Parathyroid adenoma (tissue), 2 donors: ENCODE results near the gene MFAP5.

ENCODE experiments used
- H2AFZ ChIP-seq: fragments of 300-600 bp; sonication (generic); one replicate; pipeline ENCODE4 v1.7.0; 2017; ENCODE audit warnings: antibody characterized with exemption, mild to moderate bottlenecking
- H3K27ac ChIP-seq: fragments of 300-600 bp; sonication (generic); one replicate; pipeline ENCODE4 v1.7.0; 2017
- H3K27me3 ChIP-seq: fragments of 300-600 bp; sonication (generic); one replicate; pipeline ENCODE4 v1.7.0; 2017; ENCODE audit warnings: low read length; ENCODE audit not compliant: control insufficient read depth, insufficient read depth
- H3K36me3 ChIP-seq: fragments of 300-600 bp; sonication (generic); one replicate; pipeline ENCODE4 v1.7.0; 2017; ENCODE audit warnings: low read length; ENCODE audit not compliant: control insufficient read depth, insufficient read depth
- H3K4me1 ChIP-seq: fragments of 300-600 bp; sonication (generic); one replicate; pipeline ENCODE4 v1.7.0; 2017; ENCODE audit warnings: control low read depth
- H3K4me2 ChIP-seq: fragments of 300-600 bp; sonication (generic); one replicate; pipeline ENCODE4 v1.7.0; 2017; ENCODE audit warnings: low read length
- H3K4me3 ChIP-seq: fragments of 300-600 bp; sonication (generic); one replicate; pipeline ENCODE4 v1.7.0; 2017; ENCODE audit warnings: low read depth, low read length
- H3K79me2 ChIP-seq: fragments of 300-600 bp; sonication (generic); one replicate; pipeline ENCODE4 v1.7.0; 2017; ENCODE audit warnings: control low read depth
- H3K9ac ChIP-seq: fragments of 300-600 bp; sonication (generic); one replicate; pipeline ENCODE4 v1.7.0; 2017; ENCODE audit warnings: mild to moderate bottlenecking
- H3K9me3 ChIP-seq: fragments of 300-600 bp; sonication (generic); one replicate; pipeline ENCODE4 v1.7.0; 2017; ENCODE audit warnings: low read length; ENCODE audit not compliant: control insufficient read depth
- TF ChIP-seq, protein P1 (sequence below): fragments of 300-600 bp; sonication (generic); IDR thresholded peaks from one replicate; pipeline ENCODE4 v1.7.0; 2017; ENCODE audit warnings: antibody characterized with exemption, mild to moderate bottlenecking
- donor health status: primary hyperparathyroidism.

The MFAP5 gene

GRCh38 chr12:8697120-8697475 is 34.5 kb upstream of the MFAP5 start:
- Histone ChIP-seq H3K27me3 (no peaks in the 10 kb centered on the region), H3K9me3 (no peaks in the 10 kb centered on the region), H3K4me2 (peak overlapping the region; percentile 94), H3K9ac (peak overlapping the region; percentile 97), H3K79me2 (peaks cover 6% of the 10 kb centered on the region), H3K27ac (peak overlapping the region; percentile 99), H3K4me1 (peaks cover 16% of the 10 kb centered on the region), H3K36me3 (no peaks in the 10 kb centered on the region), H2AFZ (peak overlapping the region; percentile 99), H3K4me3 (peak overlapping the region; percentile 88)
- TF ChIP-seq, protein P1, sequence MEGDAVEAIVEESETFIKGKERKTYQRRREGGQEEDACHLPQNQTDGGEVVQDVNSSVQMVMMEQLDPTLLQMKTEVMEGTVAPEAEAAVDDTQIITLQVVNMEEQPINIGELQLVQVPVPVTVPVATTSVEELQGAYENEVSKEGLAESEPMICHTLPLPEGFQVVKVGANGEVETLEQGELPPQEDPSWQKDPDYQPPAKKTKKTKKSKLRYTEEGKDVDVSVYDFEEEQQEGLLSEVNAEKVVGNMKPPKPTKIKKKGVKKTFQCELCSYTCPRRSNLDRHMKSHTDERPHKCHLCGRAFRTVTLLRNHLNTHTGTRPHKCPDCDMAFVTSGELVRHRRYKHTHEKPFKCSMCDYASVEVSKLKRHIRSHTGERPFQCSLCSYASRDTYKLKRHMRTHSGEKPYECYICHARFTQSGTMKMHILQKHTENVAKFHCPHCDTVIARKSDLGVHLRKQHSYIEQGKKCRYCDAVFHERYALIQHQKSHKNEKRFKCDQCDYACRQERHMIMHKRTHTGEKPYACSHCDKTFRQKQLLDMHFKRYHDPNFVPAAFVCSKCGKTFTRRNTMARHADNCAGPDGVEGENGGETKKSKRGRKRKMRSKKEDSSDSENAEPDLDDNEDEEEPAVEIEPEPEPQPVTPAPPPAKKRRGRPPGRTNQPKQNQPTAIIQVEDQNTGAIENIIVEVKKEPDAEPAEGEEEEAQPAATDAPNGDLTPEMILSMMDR, result no peak

DNA sequence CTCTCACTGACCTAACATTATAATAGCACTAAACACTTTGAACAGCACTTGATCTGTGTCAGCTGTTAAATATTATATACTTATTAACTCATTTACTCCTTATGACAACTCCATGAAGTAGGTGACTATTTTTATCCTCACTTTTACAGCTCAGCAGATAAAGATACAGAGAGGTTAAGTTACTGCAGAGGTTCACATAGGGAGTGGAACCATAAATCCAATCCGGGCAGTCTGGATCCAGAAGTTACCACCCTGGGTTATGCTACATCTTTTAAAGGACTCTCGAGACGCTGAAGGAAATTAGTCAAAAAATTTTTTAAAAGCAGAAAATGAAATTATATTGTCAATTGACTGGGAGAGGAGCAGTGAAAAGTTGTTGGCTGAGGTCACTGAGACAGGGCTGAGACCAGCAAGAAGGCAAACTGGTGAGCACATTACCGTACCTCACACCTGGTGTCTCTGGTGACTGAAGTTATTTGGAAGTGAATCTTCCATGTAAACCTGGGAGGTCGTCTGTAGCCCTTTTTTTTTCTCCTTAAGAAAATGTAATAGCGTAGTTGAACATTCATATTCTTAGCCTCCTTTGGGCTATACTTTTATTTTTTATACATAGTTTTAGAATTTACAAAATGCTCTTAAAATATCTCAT is 33.9 kb upstream of the MFAP5 start:
- Histone ChIP-seq H3K79me2 (peaks cover 6% of the 10 kb centered on the region), H3K4me3 (peak overlapping the region; percentile 88), H3K4me1 (peaks cover 16% of the 10 kb centered on the region), H3K9ac (no peak overlapping the region), H3K27ac (peak overlapping the region; percentile 99), H2AFZ (peak overlapping the region; percentile 99), H3K36me3 (no peaks in the 10 kb centered on the region), H3K9me3 (no peaks in the 10 kb centered on the region), H3K27me3 (no peaks in the 10 kb centered on the region), H3K4me2 (peak overlapping the region; percentile 94)
- TF ChIP-seq, protein P1, result no peak

GRCh38 chr12:8695116-8695515 is 32.5 kb upstream of the MFAP5 start:
- Histone ChIP-seq H3K9me3 (no peaks in the 10 kb centered on the region), H3K4me3 (no peak overlapping the region), H3K9ac (no peak overlapping the region), H3K27ac (no peak overlapping the region), H3K36me3 (no peaks in the 10 kb centered on the region), H2AFZ (no peak overlapping the region), H3K79me2 (peaks cover 2% of the 10 kb centered on the region), H3K4me2 (no peak overlapping the region), H3K27me3 (no peaks in the 10 kb centered on the region), H3K4me1 (peaks cover 20% of the 10 kb centered on the region)
- TF ChIP-seq, protein P1, result no peak

GRCh38 chr12:8692573-8692972 is 29.9 kb upstream of the MFAP5 start:
- H3K36me3 ChIP-seq, result no peaks in the 10 kb centered on the region
- H3K27ac ChIP-seq, result peak overlapping the region; percentile 92
- H2AFZ ChIP-seq, result peak overlapping the region; percentile 84
- no peaks in the 10 kb centered on the region for H3K79me2 ChIP-seq
- H3K9ac ChIP-seq, result no peak overlapping the region
- H3K27me3 ChIP-seq, result no peaks in the 10 kb centered on the region
- peaks cover 34% of the 10 kb centered on the region for H3K4me1 ChIP-seq
- peak overlapping the region; percentile 24 for H3K4me3 ChIP-seq
- H3K9me3 ChIP-seq, result no peaks in the 10 kb centered on the region
- H3K4me2 ChIP-seq, result peak overlapping the region; percentile 36
- TF ChIP-seq, protein P1, result no peak

- Histone ChIP-seq H2AFZ (peak overlapping the region; percentile 84), H3K4me3 (no peak overlapping the region), H3K9ac (no peak overlapping the region), H3K36me3 (no peaks in the 10 kb centered on the region), H3K9me3 (no peaks in the 10 kb centered on the region), H3K4me1 (peaks cover 37% of the 10 kb centered on the region), H3K79me2 (no peaks in the 10 kb centered on the region), H3K4me2 (no peak overlapping the region), H3K27ac (peak overlapping the region; percentile 92), H3K27me3 (no peaks in the 10 kb centered on the region)
- TF ChIP-seq, protein P1, result no peak
These were observed 27.1 kb upstream of the MFAP5 start for GRCh38 chr12:8689681-8690080.
